GM12878 (cell line): ENCODE measurements around the gene ASB2. TPM values are rescaled to one million over a fixed set of nuclear protein-coding genes. Genes with fewer than 3 reads are reported as not detected.
A peak's percentile ranks its signal among the peaks of the same experiment; 100 is the strongest.

Experiments
- ATAC-seq: fragments of 200-7000 bp; cut with Tn5 transposase; 3 replicates; pipeline ENCODE4 v1.9.1; 2020; ENCODE audit warnings: mild to moderate bottlenecking, moderate library complexity
- BruUV-seq: library from RNA; stranded (reverse); fragments of 400-500 nt; replicated peaks from 2 replicates; lab custom pipeline; 2021; lab: Mats Ljungman, UMichigan
- CTCF ChIA-PET: fragments of 300-600 bp; sonication (Branson Sonifier 250); formaldehyde crosslinking; extraction: SDS; loops from one replicate; lab custom pipeline; 2021; ENCODE audit warnings: inconsistent platforms; lab: Yijun Ruan, JAX
- POLR2A ChIA-PET: fragments of 350-600 bp; formaldehyde crosslinking; extraction: SDS; loops from one replicate; lab custom pipeline; 2021; ENCODE audit warnings: inconsistent platforms; lab: Charles Lee
- RAD21 ChIA-PET: fragments of 300-600 bp; sonication (Branson Sonifier 250); formaldehyde crosslinking; loops from one replicate; lab custom pipeline; 2023; ENCODE audit warnings: antibody characterized with exemption; ENCODE audit not compliant: unreplicated experiment; lab: Charles Lee
- SMC1A ChIA-PET: fragments of 300-600 bp; sonication (Branson Sonifier 250); formaldehyde crosslinking; loops from one replicate; lab custom pipeline; 2023; ENCODE audit not compliant: unreplicated experiment, uncharacterized antibody; lab: Charles Lee
- DNase-seq: peaks from one replicate; pipeline ENCODE4 v3.0.0-alpha.2; 2011; ENCODE audit warnings: low read depth, low spot score
- FAIRE-seq: peaks from 3 replicates; lab custom pipeline; 2011; peaks lifted over from hg19 to GRCh38; lab: Jason Lieb, UNC
- H2AFZ ChIP-seq: 2 replicates; pipeline ENCODE4 v1.6.0; 2011; ENCODE audit warnings: low read depth, low read length, control low read depth; ENCODE audit not compliant: control insufficient read depth
- H3K27ac ChIP-seq: 2 replicates; pipeline ENCODE4 v1.5.1; 2011; ENCODE audit warnings: control low read depth; ENCODE audit not compliant: control insufficient read depth, insufficient read depth
- H3K27me3 ChIP-seq, 2 experiments: replicated peaks in 1 of 2; 2 replicates each; pipeline versions ENCODE4 v1.6.0 to v1.6.1; 2011; ENCODE audit warnings: low read length in 1 of 2; ENCODE audit not compliant: control insufficient read depth in 2 of 2, insufficient read depth in 2 of 2
- H3K36me3 ChIP-seq, 2 experiments: 2 replicates each; pipeline ENCODE4 v1.5.1; 2011; ENCODE audit warnings: low read length in 1 of 2; ENCODE audit not compliant: control insufficient read depth in 2 of 2, insufficient read depth in 2 of 2
- H3K4me1 ChIP-seq: 2 replicates; pipeline ENCODE4 v1.6.1; 2011; ENCODE audit warnings: mild to moderate bottlenecking, low read length, moderate library complexity, mixed read lengths; ENCODE audit not compliant: control insufficient read depth, insufficient read depth
- H3K4me2 ChIP-seq: 2 replicates; pipeline ENCODE4 v1.6.0; 2011; ENCODE audit warnings: control low read depth; ENCODE audit not compliant: control insufficient read depth, insufficient read depth
- H3K4me3 ChIP-seq: fragments of 200-600 bp; sonication (generic); 2 replicates; pipeline ENCODE4 v1.5.1; 2016
- H3K79me2 ChIP-seq: 2 replicates; pipeline ENCODE4 v1.6.0; 2011; ENCODE audit warnings: low read length; ENCODE audit not compliant: control insufficient read depth, insufficient read depth
- H3K9ac ChIP-seq: 2 replicates; pipeline ENCODE4 v1.8.0; 2011; ENCODE audit warnings: low read length, control low read depth, mixed read lengths; ENCODE audit not compliant: control insufficient read depth, insufficient read depth
- H3K9me3 ChIP-seq: replicated peaks from 3 replicates; pipeline ENCODE4 v1.5.1; 2011; ENCODE audit warnings: mild to moderate bottlenecking, low read length; ENCODE audit not compliant: control insufficient read depth, insufficient read depth
- H4K20me1 ChIP-seq: 2 replicates; pipeline ENCODE4 v1.6.0; 2011; ENCODE audit not compliant: control insufficient read depth, insufficient read depth
- DPF2 ChIP-seq: fragments of 450-650 bp; IDR thresholded peaks from 2 replicates; pipeline ENCODE4 v1.6.1; 2017; ENCODE audit warnings: mild to moderate bottlenecking
- ETV6 ChIP-seq, 2 experiments: fragments of 450-650 bp in 1 of 2; IDR thresholded peaks in 1 of 2; conservative IDR thresholded peaks in 1 of 2; 2 replicates each; pipeline ENCODE4 v1.6.1; 2014; ENCODE audit warnings: antibody characterized with exemption in 1 of 2, borderline replicate concordance in 1 of 2, low read depth in 1 of 2, mild to moderate bottlenecking in 1 of 2, moderate library complexity in 1 of 2
- LARP7 ChIP-seq: fragments of 450-650 bp; IDR thresholded peaks from 2 replicates; pipeline ENCODE4 v1.6.1; 2017; ENCODE audit warnings: mild to moderate bottlenecking
- POLR2AphosphoS2 ChIP-seq: IDR thresholded peaks from 2 replicates; pipeline ENCODE4 v1.6.1; 2011; ENCODE audit warnings: low read depth, mild to moderate bottlenecking, low read length, improper control_type of control experiment, moderate library complexity
- RELA ChIP-seq: fragments of 450-650 bp; IDR thresholded peaks from 2 replicates; pipeline ENCODE4 v1.8.0; 2014; ENCODE audit warnings: borderline replicate concordance; ENCODE audit not compliant: partially characterized antibody
- SMARCA5 ChIP-seq: fragments of 450-650 bp; IDR thresholded peaks from 2 replicates; pipeline ENCODE4 v1.6.1; 2017; ENCODE audit warnings: mild to moderate bottlenecking
- SPI1 ChIP-seq: IDR thresholded peaks from 2 replicates; pipeline ENCODE4 v1.6.1; 2011; ENCODE audit warnings: low read depth, mild to moderate bottlenecking, low read length, moderate library complexity, borderline replicate concordance; ENCODE audit not compliant: insufficient read depth
- WGBS: methylation state at CpG from one replicate; pipeline ENCODE4 v1.1.6; 2016; ENCODE audit warnings: low lambda C conversion rate; ENCODE audit not compliant: insufficient replicate concordance, insufficient coverage; ENCODE audit errors: missing lambda C conversion rate; 5-methylcytosine and 5-hydroxymethylcytosine counted together
- in situ Hi-C: fragments of 300-500 bp; cut with MboI; formaldehyde crosslinking; loops from 9 replicates; pipeline ENCODE4 v1.14.3; 2018; ENCODE audit warnings: mixed read lengths
- intact Hi-C: fragments of 100-400 bp; cut with micrococcal nuclease; formaldehyde crosslinking; loops from one replicate; pipeline ENCODE4 v1.14.2; 2022; ENCODE audit not compliant: unreplicated experiment
- polyA plus RNA-seq, 11 experiments: library from polyadenylated mRNA; depleted of rRNA in 4 of 11; unstranded in 6 of 11; stranded (reverse) in 5 of 11; fragments of >200 nt; fragmentation: Nextera tagmentation in 4 of 11; fragmentation: Illumina TruSeq in 1 of 11; extraction: Ambion mirVana in 4 of 11; extraction: Trizol in 1 of 11; gene quantifications; 1 replicate in 1 of 11; 2 replicates in 10 of 11; pipeline versions ENCODE4 v1.2.1 to v1.2.3, GENCODE V29; 2011 to 2016; ENCODE audit warnings: inconsistent platforms in 2 of 11, missing spikeins in 2 of 11, low read depth in 1 of 11
- total RNA-seq, 4 experiments: library from RNA; depleted of rRNA in 3 of 4; stranded (reverse); fragments of >200 nt in 3 of 4; fragmentation: Illumina TruSeq in 1 of 4; extraction: Trizol in 1 of 4; gene quantifications; 2 replicates each; pipeline versions ENCODE4 v1.2.1 to v1.2.3, GENCODE V29; 2013 to 2021
- TF ChIP-seq, protein P1 (sequence below): fragments of 450-650 bp; IDR thresholded peaks from 2 replicates; pipeline ENCODE4 v1.6.1; 2016; ENCODE audit warnings: mild to moderate bottlenecking

The ASB2 gene
- total and polyA plus RNA-seq, 10 of the 15 experiments (the other 5 are each of a cell fraction or from before 2014, with no cell fraction given), result 3.0 to 54.8 (median 33.5) TPM

DNA sequence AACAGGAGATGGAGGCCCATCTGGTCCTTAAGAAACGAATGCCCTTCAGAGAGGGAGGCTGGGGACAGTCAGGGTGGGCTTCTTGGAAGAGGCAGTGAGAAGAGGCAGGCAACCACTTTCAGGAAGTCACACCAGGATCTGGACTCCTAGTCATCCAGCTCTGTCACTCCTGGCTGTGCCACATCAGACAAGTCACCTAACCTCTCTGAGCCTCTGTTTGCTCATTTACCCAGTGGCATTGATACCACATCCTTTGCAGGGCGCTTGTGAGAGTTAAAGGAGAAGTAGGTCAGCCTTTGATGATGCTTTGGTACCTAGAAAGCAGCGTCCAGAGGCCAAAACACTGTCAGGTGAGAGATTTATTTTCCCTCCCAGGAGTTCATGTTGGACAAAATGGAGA is 31.9 kb upstream of the ASB2 start:
- H3K27ac ChIP-seq, result no peak overlapping the region
- peaks cover 36% of the 10 kb centered on the region for H3K4me1 ChIP-seq
- H3K36me3 ChIP-seq, result no peaks in the 10 kb centered on the region
- intact Hi-C loops (no loop called here), in situ Hi-C loops (loop anchor here (10.0 kb wide), 1 partner anchor 353 kb away; no protein-coding TSS in a partner anchor)
- no peaks in the 10 kb centered on the region for H3K79me2 ChIP-seq
- H3K4me3 ChIP-seq, result no peak overlapping the region
- POLR2A ChIA-PET, result no interaction called here
- no peaks in the 10 kb centered on the region for H4K20me1 ChIP-seq
- no peaks in the 10 kb centered on the region for H3K9me3 ChIP-seq
- FAIRE-seq (no peak), DNase-seq (no peak), ATAC-seq (no peak)
- H2AFZ ChIP-seq, result no peak overlapping the region
- no TSS peak for BruUV-seq
- WGBS, result 12% methylated on average over 3 of the region's 3 CpGs
- no peak overlapping the region for H3K4me2 ChIP-seq
- CTCF ChIA-PET, result interaction anchor here (1.0 to 8.1 kb wide), 6 partner anchors 9 to 124 kb away, joined by 3 to 56 read pairs (median 8); no protein-coding TSS in a partner anchor
- TF ChIP-seq DPF2, result no peak
- TF ChIP-seq SMARCA5, result peak; percentile 69; the same call in 1 of the 2 replicates
- TF ChIP-seq RELA, result no peak
- no peak for TF ChIP-seq LARP7
- TF ChIP-seq, protein P1, sequence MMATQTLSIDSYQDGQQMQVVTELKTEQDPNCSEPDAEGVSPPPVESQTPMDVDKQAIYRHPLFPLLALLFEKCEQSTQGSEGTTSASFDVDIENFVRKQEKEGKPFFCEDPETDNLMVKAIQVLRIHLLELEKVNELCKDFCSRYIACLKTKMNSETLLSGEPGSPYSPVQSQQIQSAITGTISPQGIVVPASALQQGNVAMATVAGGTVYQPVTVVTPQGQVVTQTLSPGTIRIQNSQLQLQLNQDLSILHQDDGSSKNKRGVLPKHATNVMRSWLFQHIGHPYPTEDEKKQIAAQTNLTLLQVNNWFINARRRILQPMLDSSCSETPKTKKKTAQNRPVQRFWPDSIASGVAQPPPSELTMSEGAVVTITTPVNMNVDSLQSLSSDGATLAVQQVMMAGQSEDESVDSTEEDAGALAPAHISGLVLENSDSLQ, result 0 out of 2 replicates have a peak, but pooled peaks have one; percentile 0
- TF ChIP-seq SPI1, result no peak
- no peak for TF ChIP-seq ETV6 (conservative IDR thresholded peaks at IDR 0.05 in 1 of 2, IDR thresholded peaks at IDR 0.05 in 1 of 2; ENCODE audit: borderline replicate concordance in 1 of 2, low read depth in 1 of 2)
- no peak for TF ChIP-seq POLR2AphosphoS2
- H3K9ac ChIP-seq, result no peak overlapping the region
- RAD21 ChIA-PET, result interaction anchor here (2.0 kb wide), 1 partner anchor 128 kb away, joined by 7 read pairs; no protein-coding TSS in a partner anchor
- no peaks in the 10 kb centered on the region for H3K27me3 ChIP-seq
- SMC1A ChIA-PET, result interaction anchor here (1.6 to 2.1 kb wide), 3 partner anchors 11 to 72 kb away, joined by 3 to 11 read pairs (median 7); partner anchors contain the start of gene CCDC197
